Activated CD8-positive, alpha-beta memory T cell treated with anti-CD3 and anti-CD28 coated beads, Interleukin-2, amount 50 U/mL, for 1 hour (primary cell): ENCODE measurements around the gene ADIPOR2.

Experiments used
- DNase-seq: peaks from one replicate; pipeline ENCODE4 v3.0.0-alpha.2; 2020; ENCODE audit errors: extremely low read depth

ADIPOR2 gene

DNA sequence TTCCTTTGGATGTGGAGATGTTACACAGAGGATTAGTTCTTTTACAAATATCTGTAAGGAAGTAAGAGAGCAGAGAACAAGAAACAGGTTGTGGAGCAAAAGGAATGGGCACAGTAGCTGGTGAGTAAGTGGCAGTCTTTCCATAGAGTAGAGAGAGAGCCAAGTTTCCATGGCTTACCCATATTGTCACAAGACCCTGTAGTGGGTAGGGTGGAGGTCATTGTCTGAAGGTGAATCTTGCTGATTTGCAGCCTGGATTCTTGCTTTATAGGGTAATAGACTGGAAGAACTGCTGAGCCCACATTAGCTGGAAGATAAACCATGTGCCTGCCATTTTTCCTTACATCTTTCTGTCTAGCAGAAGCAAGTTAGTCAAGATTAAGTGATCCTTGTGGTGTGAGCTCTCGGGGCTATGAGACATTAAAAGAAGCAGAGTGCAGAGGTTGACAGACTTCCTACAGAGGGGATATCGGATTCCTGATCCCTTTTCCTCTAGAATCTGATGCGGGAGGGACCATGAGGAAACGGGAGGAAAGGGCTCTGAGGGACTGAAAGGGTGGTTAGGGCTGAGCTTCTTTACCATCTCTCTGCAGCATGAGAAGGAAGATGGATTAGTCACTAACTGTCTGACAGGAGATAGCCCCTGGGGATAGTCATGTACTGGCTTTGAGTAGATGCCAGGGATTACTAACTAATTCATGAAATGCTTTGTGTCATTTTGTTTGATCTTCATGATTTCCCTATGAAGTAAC, 85.5 kb downstream of the ADIPOR2 start:
- DNase-seq: no peak

DNA sequence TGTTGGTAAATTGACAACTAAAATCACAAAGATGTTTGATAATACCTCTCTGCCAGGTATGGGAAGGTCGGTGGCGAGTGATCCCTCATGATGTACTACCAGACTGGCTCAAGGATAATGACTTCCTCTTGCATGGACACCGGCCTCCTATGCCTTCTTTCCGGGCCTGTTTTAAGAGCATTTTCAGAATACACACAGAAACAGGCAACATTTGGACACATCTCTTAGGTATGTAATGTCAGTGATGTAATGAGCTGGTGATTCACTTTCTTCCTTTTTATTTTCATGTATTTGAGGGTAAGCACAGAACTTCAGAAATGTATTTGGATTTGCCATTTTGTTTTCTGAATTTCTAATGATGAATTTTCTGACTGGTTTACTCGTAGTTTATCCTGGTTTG, 86.9 kb downstream of the ADIPOR2 start:
- no peak for DNase-seq

- no peak for DNase-seq
Measured at GRCh38 chr12:1778911-1779310, 88.0 kb downstream of the ADIPOR2 start.

DNA sequence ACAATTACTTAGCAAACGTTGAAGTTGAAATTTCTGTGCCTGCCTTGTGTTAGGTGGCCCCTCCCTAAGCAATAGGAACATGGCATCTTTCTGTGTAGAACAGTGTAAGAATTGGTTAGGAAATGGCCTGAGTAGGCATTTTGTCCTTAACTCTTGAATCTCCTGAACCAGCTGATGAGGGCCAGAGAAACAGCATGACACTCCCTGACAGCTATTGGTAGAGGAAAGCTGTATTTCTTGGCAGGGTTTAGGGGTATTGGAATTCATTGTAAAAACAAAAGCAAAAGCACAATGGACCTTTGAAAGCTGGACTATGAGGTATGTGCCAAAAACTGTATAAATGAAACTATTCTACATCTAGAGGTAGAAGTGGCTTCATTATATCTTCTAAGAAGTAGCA, 88.9 kb downstream of the ADIPOR2 start:
- no peak for DNase-seq

DNA sequence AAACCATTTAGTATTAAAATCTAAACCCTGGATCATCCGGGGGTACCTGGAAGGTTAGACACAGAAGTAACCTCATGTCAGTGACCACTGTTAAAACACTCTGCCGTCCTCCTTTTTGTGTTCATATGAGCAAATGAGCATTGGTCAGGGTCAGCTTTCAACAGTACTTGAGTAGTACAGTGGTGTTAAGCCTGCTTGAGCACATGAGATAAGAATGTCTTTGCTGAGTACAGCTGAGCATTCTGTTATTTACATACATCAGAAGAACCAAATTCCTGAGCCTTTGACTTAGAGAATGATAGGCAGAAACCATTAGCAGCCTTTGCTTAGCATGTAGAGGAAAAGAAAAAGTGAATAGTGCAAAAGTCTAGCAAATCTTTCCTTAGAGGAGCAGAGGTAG, 90.9 kb downstream of the ADIPOR2 start:
- DNase-seq: no peak

DNA sequence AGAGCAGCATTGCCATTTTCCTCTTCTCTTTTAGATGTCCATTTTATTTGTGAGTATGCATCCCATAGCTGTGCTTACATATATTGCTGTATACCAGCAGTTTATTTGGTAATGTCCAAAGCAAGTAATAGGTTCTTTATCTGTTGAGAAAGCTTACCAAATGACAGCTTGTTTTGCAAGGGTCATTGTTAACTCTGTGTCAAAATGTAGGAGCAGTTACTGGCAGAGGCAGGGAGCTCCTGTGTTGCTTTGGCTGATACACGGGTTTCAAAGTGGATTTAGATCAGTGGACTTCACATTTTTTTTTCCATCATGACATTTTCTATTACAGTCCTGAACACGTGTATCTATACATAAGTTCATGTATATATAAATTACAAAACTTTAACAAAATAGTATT, 91.3 kb downstream of the ADIPOR2 start:
- DNase-seq: no peak

DNA sequence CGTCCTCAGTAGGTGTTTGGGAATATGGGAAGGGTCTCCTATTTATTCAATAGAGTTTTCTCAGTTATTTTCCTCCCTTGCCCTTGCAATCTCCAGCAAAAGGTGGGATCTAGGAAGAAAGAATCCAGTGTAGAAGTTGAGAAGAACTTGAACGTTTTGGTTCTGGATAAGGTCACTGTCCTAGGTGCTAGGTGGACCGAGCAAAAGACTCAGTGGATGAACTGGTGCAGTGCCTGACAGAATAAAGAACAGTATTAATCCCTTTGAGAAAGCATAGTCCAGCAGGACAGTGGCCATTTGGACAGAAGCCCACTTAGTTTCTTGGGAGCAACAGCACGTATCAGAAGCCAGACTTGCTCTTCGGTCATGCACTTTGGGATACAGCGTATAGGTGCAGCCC, 96.8 kb downstream of the ADIPOR2 start:
- no peak for DNase-seq

DNA sequence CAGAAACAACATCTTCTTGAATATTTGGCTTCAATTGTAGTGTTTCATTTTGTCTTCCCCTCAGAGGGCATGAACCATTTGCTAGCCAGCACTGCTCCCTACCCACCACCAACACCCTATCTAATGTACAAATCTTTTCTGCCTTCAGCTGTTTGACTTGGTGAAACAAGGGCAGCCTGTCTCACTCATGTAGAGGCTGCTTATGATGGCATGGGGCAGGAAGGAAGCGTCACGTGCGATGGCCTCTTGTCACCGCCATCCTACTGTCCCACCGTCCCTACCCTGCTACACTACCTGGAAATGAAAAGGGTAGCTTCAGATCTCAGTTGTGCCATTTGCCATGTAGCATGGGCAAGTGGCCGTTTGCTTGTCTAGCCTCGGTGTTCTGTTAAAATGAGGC, 99.6 kb downstream of the ADIPOR2 start:
- DNase-seq: no peak

- no peak for DNase-seq
Measured at GRCh38 chr12:1791104-1791841, 100.4 kb downstream of the ADIPOR2 start.

GRCh38 chr12:1792406-1792805, 101.5 kb downstream of the ADIPOR2 start:
- no peak for DNase-seq

DNA sequence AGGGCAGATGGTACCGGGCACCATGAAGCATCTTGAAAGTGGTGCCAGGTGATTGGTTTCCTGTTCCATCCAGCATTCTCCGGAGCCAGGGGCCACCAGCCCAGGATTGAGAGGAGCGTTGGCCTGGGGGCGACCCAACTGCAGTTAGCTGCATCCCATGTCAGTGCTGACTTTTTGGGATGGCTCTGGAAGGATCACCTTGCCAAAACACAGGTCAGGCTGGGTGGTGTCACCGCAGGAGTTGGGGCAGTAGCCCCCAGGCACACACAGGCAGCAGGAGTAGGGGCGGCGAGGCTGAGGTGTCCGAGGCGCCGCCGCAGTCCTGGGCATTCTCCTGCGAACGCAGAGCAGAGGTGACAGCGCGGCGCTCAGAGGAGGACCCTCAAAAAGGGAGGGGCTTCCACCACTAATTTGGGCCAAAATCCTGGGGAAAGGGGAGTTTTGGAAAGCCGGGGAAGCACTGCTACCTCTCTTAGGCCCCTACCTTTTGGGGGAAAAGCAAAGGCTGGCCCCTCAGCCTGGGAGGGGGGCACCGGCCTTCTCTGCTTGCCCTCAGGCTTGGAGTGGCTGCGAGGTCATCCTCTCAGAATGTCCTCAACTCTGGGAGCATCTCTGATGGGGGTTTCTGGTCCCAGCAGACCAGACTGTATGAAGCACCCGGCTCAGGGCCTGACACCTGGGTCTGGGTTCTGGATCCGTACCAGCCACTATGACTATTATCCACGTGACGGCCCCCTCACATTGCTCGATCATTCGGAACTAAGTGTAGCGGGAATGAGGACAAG, 102.7 kb downstream of the ADIPOR2 start:
- DNase-seq: no peak

DNA sequence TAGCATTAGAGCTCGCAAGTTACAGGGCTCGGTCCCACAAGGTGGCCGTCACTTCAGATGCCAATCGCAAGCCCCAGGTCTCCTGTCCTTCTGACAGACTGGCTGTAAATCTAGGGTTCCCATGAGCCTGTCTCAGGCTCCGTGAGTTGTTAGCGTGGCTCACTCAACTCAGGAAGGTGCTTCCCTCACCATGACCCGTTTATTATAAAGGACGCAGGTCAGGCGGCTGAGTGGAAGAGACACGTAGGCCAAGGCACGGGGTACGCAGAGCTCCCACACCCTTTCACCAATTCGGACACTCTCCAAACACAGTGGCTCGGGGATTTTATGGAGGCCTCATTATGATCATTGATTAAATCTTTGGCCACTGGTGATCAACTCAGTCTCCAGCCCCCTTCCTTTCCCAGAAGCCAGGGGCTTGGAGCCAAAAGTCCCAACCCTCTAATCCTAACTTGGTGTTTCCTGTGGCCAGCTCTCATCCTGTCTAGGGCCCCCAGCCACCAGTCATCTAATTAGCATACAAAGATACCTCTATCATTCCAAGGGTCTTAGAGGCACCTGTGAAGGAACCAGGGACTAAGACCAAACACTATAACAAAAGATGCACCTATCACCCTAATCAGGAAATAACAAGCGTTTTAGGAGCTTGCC, 103.7 kb downstream of the ADIPOR2 start:
- no peak for DNase-seq

- DNase-seq: no peak
Measured at GRCh38 chr12:1795221-1795784, 104.4 kb downstream of the ADIPOR2 start.

GRCh38 chr12:1795785-1796514, 105.1 kb downstream of the ADIPOR2 start:
- DNase-seq: peak; percentile 74

DNA sequence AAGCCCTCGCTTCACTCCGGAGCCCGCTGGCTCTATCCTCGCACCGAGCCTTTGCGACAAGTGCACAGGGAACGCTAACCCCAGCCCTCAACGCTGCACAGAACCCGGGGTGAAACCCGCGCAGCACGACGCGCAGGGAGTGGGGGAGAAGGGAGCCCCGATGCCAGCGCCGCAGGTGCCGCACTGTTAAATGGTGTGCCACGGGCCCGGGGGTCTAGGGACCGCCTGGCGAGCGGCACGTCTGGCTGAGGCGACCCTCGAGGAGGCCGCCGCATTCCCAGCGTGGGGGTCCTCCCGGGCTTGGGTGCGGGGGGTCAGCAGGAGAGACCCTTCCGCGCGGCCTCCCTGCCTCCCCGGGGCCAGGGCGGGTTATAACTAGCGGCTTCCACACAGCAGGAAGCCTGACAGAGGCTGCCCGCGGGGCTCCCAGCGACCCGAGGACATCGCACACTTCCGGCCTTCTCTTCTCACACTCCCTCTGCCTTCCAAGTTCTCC, 105.7 kb downstream of the ADIPOR2 start:
- DNase-seq: no peak

GRCh38 chr12:1797011-1797901, 106.4 kb downstream of the ADIPOR2 start:
- DNase-seq: no peak

GRCh38 chr12:1797991-1798640, 107.2 kb downstream of the ADIPOR2 start:
- no peak for DNase-seq

DNA sequence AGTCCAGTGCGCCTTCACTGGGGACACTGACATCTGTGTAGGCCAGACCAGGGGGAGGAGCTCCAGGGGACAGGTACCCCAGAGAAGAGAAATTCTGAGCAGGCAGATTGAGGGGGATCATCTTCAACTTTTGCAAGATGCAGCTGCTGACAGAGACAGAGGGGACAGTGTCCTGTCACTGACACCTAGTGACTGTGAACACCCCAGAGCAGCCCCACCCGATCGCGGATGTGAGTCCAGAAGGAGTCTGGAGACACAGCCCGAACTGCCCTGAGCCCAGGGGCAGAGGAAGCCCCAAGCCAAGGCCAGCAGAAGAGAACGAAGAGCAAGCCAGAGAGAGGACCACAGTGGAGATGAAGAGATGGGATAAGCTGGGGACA, 107.8 kb downstream of the ADIPOR2 start:
- no peak for DNase-seq
